WTC11 (cell line): ENCODE measurements around the gene PCK2.

Experiments
- CBFB ChIP-seq: sonication (generic); formaldehyde crosslinking; IDR thresholded peaks from 2 replicates; pipeline ENCODE4 v1.8.1; 2022; ENCODE audit warnings: mild to moderate bottlenecking, low read depth, missing genetic modification reagents
- CREB1 ChIP-seq: sonication (generic); formaldehyde crosslinking; IDR thresholded peaks from 2 replicates; pipeline ENCODE4 v1.8.0; 2023; ENCODE audit warnings: mild to moderate bottlenecking, missing genetic modification reagents
- EMX1 ChIP-seq: fragments of 250-450 bp; sonication (Bioruptor Pico); IDR thresholded peaks from 2 replicates; pipeline ENCODE4 v1.8.0; 2021; ENCODE audit warnings: mild to moderate bottlenecking
- ESRRA ChIP-seq: sonication (generic); formaldehyde crosslinking; IDR thresholded peaks from 2 replicates; pipeline ENCODE4 v1.8.1; 2022; ENCODE audit warnings: mild to moderate bottlenecking, missing genetic modification reagents, borderline replicate concordance
- FOXP1 ChIP-seq: sonication (generic); formaldehyde crosslinking; IDR thresholded peaks from 2 replicates; pipeline ENCODE4 v1.8.0; 2022; ENCODE audit warnings: missing genetic modification reagents, mild to moderate bottlenecking, moderate library complexity, borderline replicate concordance
- NR3C1 ChIP-seq: sonication (generic); formaldehyde crosslinking; conservative IDR thresholded peaks from 2 replicates; pipeline ENCODE4 v1.8.1; 2023; ENCODE audit warnings: low read depth, mild to moderate bottlenecking, missing genetic modification reagents
- SP1 ChIP-seq: sonication (generic); formaldehyde crosslinking; conservative IDR thresholded peaks from 2 replicates; pipeline ENCODE4 v1.8.1; 2022; ENCODE audit warnings: missing genetic modification reagents
- ZNF138 ChIP-seq: sonication (generic); formaldehyde crosslinking; conservative IDR thresholded peaks from 2 replicates; pipeline ENCODE4 v1.8.1; 2022; ENCODE audit warnings: mild to moderate bottlenecking, moderate library complexity, missing genetic modification reagents
- TF ChIP-seq, protein P1 (sequence below): sonication (generic); formaldehyde crosslinking; IDR thresholded peaks from 2 replicates; pipeline ENCODE4 v1.8.0; 2022; ENCODE audit warnings: mild to moderate bottlenecking, missing genetic modification reagents
- TF ChIP-seq, protein P2 (sequence below): fragments of 200-600 bp; IDR thresholded peaks from 2 replicates; pipeline ENCODE4 v1.8.0; 2022; ENCODE audit warnings: antibody characterized with exemption
- TF ChIP-seq, protein P3 (sequence below): sonication (generic); formaldehyde crosslinking; conservative IDR thresholded peaks from 2 replicates; pipeline ENCODE4 v1.8.1; 2022; ENCODE audit warnings: mild to moderate bottlenecking, missing genetic modification reagents
- TF ChIP-seq, protein P4 (sequence below): sonication (generic); formaldehyde crosslinking; IDR thresholded peaks from 2 replicates; pipeline ENCODE4 v1.8.0; 2022; ENCODE audit warnings: mild to moderate bottlenecking, missing genetic modification reagents
- TF ChIP-seq, protein P5 (sequence below): sonication (generic); formaldehyde crosslinking; IDR thresholded peaks from 2 replicates; pipeline ENCODE4 v1.8.0; 2023; ENCODE audit warnings: missing genetic modification reagents

DNA sequence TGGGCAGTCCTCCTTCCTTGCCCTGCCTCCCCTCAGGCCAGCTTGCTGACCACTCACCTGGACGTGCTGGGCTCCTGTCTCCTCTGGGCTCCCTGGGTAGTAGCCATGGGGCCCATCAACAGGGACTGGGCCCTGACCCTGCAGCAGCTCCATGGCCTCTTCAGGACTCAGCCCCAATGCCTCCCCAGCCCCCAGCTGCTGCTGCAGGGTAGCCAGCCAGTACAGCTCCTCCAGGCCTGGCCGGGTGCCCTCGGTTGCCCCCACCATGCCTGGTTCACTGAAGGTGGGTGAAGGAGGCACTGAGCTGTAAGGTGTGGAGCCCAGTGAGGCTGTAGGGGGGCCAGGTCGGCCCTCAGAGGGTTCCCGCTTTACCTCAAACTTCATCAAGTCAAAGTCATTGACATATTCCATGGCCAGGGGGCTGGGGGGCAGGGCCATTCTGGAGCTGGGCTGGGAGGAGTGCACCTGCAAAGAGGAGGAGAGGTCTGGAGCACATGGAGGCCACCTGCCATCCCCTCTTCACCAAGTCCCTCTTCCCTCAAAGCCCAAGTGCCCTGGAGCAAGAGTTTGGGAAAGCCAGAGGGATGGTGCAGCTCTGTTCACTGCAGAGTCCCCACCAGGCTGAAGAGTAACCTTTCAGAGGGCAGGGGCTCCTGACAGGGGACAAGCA, 11.6 kb upstream of the PCK2 start:
- TF ChIP-seq, protein P1, sequence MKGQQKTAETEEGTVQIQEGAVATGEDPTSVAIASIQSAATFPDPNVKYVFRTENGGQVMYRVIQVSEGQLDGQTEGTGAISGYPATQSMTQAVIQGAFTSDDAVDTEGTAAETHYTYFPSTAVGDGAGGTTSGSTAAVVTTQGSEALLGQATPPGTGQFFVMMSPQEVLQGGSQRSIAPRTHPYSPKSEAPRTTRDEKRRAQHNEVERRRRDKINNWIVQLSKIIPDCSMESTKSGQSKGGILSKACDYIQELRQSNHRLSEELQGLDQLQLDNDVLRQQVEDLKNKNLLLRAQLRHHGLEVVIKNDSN = no peak
- TF ChIP-seq, protein P2, sequence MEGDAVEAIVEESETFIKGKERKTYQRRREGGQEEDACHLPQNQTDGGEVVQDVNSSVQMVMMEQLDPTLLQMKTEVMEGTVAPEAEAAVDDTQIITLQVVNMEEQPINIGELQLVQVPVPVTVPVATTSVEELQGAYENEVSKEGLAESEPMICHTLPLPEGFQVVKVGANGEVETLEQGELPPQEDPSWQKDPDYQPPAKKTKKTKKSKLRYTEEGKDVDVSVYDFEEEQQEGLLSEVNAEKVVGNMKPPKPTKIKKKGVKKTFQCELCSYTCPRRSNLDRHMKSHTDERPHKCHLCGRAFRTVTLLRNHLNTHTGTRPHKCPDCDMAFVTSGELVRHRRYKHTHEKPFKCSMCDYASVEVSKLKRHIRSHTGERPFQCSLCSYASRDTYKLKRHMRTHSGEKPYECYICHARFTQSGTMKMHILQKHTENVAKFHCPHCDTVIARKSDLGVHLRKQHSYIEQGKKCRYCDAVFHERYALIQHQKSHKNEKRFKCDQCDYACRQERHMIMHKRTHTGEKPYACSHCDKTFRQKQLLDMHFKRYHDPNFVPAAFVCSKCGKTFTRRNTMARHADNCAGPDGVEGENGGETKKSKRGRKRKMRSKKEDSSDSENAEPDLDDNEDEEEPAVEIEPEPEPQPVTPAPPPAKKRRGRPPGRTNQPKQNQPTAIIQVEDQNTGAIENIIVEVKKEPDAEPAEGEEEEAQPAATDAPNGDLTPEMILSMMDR = no peak
- TF ChIP-seq, protein P3, sequence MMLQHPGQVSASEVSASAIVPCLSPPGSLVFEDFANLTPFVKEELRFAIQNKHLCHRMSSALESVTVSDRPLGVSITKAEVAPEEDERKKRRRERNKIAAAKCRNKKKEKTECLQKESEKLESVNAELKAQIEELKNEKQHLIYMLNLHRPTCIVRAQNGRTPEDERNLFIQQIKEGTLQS (CRISPR knock-in tag) = no peak
- TF ChIP-seq SP1 (CRISPR knock-in tag) (no peak), EMX1 (CRISPR knock-in tag) (no peak), ESRRA (CRISPR knock-in tag) (no peak), FOXP1 (CRISPR knock-in tag) (no peak), NR3C1 (CRISPR knock-in tag) (no peak), CBFB (CRISPR knock-in tag) (no peak), ZNF138 (CRISPR knock-in tag) (no peak), CREB1 (CRISPR knock-in tag) (no peak)
- TF ChIP-seq, protein P4, sequence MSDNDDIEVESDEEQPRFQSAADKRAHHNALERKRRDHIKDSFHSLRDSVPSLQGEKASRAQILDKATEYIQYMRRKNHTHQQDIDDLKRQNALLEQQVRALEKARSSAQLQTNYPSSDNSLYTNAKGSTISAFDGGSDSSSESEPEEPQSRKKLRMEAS = no peak
- TF ChIP-seq, protein P5, sequence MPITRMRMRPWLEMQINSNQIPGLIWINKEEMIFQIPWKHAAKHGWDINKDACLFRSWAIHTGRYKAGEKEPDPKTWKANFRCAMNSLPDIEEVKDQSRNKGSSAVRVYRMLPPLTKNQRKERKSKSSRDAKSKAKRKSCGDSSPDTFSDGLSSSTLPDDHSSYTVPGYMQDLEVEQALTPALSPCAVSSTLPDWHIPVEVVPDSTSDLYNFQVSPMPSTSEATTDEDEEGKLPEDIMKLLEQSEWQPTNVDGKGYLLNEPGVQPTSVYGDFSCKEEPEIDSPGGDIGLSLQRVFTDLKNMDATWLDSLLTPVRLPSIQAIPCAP (CRISPR knock-in tag) = no peak
